RPMI7951 (cell line): Measurements from ENCODE around the gene NEK6. TPM values are rescaled to one million over a fixed set of nuclear protein-coding genes. Genes with fewer than 3 reads are reported as not detected.
A peak's percentile ranks its signal among the peaks of the same experiment; 100 is the strongest.

Source experiments
- DNase-seq: peaks from one replicate; pipeline ENCODE4 v3.0.0-alpha.2; 2012; ENCODE audit warnings: low read depth
- total RNA-seq: library from RNA; depleted of rRNA; stranded (reverse); fragments of >200 nt; shearing (Covaris generic); gene quantifications from 2 replicates; pipeline ENCODE4 v1.2.3, GENCODE V29; 2014

The NEK6 gene
- total RNA-seq, 1 experiment from 2014 or later = 27.5 TPM

DNA sequence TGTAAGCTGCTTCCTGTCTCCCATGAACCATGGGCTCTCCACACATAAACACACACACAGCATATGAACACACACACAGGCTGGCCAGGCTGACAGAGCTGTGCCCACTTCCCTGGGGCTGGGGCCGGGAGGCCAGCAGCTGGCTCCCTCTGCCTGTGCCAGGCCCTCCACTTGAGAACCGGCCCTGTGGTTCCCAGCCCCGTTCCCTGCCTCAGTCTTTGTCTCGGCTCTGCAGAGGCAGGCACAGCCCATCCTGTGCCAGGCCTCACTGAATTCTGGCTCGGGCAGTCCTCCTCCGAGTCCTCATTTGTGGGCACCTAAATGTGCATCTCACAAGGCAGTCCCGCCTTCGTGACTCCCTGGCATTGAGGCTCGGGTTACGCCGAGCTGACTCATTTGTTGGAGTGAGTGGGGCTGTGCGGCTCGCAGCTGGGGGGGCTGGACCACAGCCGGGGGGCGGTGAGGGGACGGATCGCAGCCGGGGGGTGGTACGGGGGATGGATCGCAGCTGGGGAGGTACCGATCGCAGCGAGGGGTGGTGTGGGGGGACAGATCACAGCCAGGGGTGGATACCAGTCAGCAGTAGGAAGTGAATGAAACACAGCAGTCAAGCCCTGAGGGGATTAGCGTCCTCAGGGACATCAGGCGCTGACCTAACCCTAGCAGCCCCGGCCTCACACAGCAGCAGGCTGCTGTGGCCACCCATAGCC is 85.2 kb downstream of the NEK6 start:
- DNase-seq = peak; percentile 96

- DNase-seq = no peak
Measured at GRCh38 chr9:124343533-124344290, 86.0 kb downstream of the NEK6 start.

- DNase-seq = no peak
Measured at GRCh38 chr9:124344291-124345050, 86.7 kb downstream of the NEK6 start.

DNA sequence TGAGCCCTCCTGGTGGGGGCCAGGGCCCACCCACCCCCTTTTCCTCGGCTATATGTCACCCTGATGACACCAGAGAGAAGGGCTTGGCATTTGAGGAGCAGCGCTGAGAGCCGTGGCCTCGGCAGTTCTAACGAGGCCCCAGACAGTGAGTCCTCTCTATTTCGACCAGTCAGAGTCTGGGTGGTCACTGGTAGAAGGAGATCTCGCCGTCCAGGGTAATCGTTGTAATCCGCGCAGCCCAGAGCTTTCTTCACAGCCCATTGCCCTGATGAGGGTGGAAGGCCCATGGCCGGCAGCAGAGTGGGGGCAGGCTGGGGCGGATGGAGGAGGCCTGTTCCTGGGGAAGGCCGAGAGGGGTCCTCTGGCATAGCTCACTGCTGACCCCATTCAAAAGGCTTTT is 87.3 kb downstream of the NEK6 start:
- no peak for DNase-seq

GRCh38 chr9:124345751-124346281 is 88.1 kb downstream of the NEK6 start:
- no peak for DNase-seq

DNA sequence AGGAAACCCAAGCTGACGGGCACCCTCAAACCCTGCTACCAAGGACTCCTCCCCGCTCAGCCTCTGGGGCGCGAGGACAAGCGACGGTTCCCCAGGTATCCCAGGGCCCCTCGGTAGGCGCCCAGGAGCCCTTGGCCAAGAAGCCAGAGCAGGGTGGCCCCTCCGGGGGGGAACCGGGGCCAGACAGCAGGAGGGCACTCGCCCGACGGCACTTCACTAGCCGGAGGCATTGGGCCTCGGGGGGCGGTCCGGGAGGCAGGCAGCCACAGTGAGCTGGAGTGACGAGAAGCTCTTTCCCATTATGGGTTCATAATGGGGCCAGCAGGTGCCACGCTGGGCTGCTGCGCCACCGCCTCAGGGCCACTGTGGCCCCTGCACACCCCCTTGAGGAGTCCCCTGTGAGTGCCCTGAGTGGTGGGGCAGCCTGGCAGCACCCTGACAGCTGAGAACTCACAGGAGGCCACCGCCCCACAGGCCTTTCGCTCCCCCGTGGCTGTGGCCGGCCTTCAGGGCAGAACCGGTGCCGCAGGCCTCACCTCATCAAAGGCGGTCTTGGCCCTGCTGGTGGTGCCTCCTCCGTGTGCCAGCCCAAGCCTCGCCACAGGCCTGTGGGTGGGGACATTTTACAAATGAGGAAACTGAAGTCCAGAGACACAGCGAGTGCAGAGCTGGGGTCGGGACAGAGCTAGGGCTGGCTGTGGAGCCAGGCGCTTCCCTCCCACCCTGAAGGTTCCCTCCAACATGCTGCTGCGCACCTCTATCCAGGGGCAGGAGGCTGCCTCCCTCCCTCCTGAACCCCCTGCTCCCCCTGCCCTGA is 88.8 kb downstream of the NEK6 start:
- no peak for DNase-seq

DNA sequence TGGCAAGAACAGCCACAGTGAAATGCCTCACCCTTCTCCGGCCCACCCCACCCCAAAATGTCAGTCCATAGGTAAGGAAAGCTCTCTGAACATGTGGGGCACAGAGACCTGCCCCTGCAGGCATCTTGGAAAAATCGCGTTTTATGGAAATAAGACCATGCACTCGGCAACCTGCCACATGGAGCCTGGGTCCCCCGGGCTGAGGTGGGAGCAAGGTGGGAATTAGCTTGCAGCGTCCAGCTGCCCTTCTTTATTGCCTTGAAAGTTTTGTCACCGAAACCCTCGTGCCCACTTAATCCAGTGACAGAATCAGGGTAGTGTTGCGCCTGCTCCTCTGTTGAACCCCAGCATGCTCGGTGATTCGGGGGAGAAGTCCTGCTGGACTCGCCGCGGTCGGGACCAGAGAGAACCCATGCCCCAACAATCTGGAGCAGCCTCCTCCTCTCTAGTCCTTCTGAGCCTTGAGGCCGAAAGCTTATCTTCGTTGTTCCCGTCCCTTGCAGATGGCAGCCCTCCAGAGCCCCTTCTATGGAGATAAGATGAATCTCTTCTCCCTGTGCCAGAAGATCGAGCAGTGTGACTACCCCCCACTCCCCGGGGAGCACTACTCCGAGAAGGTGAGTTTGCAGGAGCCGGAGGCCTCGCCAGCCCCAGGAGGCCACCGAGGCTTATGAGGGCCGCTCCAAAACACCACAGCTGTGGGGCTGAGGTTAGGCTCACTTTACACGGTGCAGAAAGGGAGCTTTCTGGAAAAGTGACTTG is 89.6 kb downstream of the NEK6 start:
- DNase-seq = no peak

- no peak for DNase-seq
Measured at GRCh38 chr9:124347968-124348358, 90.2 kb downstream of the NEK6 start.

- no peak for DNase-seq
Measured at GRCh38 chr9:124348363-124348762, 90.6 kb downstream of the NEK6 start.

- no peak for DNase-seq
Measured at GRCh38 chr9:124348831-124349230, 91.1 kb downstream of the NEK6 start.

- no peak for DNase-seq
Measured at GRCh38 chr9:124349267-124349666, 91.5 kb downstream of the NEK6 start.

DNA sequence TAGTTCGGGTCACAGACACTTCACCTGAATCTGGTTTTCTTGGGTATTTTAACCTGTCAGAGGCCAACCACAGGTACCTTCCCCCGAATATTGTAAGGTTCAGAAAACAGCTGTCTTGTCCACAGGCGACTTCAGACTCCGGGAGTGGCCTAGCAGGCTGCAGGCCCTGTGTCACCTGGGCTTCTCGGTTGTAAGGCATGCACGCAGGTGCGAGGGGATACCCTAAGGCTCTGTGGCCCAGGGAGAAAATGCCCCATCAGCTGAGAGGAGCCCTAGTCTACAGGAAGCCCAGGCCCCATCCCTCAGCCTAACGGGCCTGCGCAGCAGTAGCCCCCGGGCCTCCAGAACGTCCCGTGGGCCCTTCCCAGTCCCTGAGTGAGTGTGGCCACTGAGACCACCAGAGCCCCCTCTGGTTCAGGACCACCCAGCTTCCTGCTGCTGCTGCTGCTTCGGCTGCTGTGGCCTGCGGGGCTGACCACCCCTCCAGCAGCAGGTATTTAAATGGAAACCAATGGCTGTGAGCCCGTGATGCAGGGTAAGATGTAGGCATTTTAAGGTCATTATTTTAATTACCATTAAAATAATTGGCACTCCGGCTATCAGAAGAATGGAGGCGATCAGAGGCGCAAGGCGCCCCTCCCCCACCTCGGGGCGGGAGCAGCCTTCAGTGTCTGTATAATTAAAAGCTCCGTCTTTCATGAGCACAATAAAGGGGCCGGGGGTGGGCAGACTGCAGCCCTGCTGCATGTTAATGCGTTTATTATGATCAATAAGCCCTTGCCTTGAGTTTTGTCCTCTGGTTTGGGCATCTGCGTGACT is 92.1 kb downstream of the NEK6 start:
- no peak for DNase-seq

DNA sequence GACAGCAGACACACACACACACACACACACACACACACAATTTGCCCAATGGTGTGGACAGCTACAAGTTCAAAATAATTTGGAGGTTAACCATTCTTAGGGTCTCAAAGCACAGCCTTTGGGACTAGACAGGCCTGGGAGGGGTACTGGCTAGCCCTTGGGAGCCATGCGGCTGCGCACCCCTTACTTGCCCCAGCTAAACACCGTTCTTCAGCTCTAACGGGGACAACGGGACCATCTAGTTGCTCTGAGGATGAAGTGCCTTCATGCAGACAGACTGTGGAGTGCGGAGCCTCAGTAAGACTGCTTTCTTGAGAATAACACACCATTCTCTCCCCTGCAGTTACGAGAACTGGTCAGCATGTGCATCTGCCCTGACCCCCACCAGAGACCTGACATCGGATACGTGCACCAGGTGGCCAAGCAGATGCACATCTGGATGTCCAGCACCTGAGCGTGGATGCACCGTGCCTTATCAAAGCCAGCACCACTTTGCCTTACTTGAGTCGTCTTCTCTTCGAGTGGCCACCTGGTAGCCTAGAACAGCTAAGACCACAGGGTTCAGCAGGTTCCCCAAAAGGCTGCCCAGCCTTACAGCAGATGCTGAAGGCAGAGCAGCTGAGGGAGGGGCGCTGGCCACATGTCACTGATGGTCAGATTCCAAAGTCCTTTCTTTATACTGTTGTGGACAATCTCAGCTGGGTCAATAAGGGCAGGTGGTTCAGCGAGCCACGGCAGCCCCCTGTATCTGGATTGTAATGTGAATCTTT is 92.9 kb downstream of the NEK6 start:
- DNase-seq = no peak

GRCh38 chr9:124351672-124352468 is 94.1 kb downstream of the NEK6 start:
- DNase-seq = no peak

DNA sequence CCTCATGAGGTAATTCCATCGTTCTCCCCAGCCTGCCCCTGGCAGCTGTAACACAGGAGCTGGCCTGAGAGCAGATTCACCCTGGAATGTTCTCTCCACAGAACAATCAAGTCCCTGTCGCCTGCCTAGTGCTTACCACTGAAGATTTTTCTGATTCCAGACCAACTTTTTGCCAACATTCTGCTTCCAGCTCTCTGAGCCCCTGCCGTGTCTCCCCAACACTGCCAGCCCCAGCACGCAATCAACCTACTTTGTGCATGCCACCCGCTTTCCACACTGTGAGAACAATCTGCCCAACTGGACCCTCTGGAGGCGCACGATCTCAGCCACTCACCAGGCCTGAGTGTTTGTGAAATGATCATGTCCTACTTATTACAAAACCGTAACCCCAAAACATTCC is 94.9 kb downstream of the NEK6 start:
- no peak for DNase-seq

DNA sequence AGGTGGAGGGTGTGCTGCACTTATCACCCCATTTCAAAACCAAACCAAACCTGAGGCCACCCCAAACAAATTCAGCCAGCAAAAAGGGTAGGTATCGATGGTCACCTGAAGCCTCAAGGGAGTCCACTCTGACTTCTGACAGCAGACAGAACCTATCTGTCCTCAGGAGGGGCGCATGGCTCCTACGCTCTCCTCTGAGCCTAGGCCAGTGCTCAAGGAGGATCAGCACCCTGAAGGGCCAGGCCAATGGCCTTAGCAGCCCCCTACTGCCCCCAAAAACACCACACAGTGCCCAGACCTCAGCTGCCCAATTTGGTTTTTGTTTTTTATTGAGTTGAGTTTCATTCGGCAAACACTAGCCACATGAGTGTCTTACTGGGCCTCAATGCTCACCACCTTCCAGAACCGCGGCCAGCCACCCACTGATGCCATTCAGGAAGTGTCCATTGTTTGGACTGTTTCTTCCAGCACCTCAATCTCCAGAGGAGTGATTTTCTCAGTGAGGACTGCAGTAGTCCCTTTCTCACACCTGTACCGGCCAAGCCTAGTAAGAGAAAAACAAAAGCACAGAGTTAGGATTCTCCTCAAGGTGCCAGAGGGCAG is 95.5 kb downstream of the NEK6 start:
- no peak for DNase-seq

DNA sequence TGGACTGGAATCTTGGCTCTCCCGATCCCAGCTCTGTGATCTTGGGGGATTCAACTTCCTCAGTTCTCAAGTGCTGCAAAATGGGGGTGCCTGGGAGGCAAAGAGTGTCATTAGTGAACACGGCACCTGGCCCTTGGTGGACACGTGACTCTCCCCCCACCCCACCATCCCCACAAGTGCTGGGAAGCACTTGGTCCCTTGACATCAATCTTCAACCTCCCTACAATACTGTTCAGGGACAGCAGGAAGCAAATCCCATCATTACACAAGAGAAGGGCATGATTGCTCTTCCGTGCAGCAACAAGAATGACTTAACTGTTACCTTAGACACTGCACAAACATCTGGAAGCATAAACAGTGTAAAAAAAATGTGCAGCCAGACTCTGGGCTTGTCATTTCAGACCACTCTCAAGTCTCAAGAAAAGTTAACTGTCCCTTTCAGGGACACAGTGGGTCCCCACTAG is 96.1 kb downstream of the NEK6 start:
- peak; percentile 9 for DNase-seq
